Neural progenitor cell (in vitro differentiated cells): ENCODE measurements around the gene STIM1. TPM values are rescaled to one million over a fixed set of nuclear protein-coding genes. Genes with fewer than 3 reads are reported as not detected.

ENCODE experiments used
- DNase-seq: peaks from one replicate; pipeline ENCODE4 v3.0.0-alpha.2; 2016; ENCODE audit warnings: low spot score
- H2AFZ ChIP-seq: fragments of 200-600 bp; sonication (generic); replicated peaks from 2 replicates; pipeline ENCODE4 v1.6.1; 2016; ENCODE audit warnings: antibody characterized with exemption
- H3F3A ChIP-seq: fragments of 200-600 bp; sonication (generic); 2 replicates; pipeline ENCODE4 v1.6.1; 2016; ENCODE audit warnings: antibody characterized with exemption, low read depth
- H3K27ac ChIP-seq: fragments of 200-600 bp; sonication (generic); 2 replicates; pipeline ENCODE4 v1.5.1; 2016; ENCODE audit warnings: mild to moderate bottlenecking
- H3K27me3 ChIP-seq: fragments of 200-600 bp; sonication (generic); 2 replicates; pipeline ENCODE4 v1.6.1; 2016; ENCODE audit warnings: mild to moderate bottlenecking, moderate library complexity
- H3K36me3 ChIP-seq: fragments of 200-600 bp; sonication (generic); 2 replicates; pipeline ENCODE4 v1.5.1; 2016
- H3K4me1 ChIP-seq: fragments of 200-600 bp; sonication (generic); 2 replicates; pipeline ENCODE4 v1.6.1; 2016; ENCODE audit warnings: mixed run types
- H3K4me2 ChIP-seq: fragments of 200-600 bp; sonication (generic); 2 replicates; pipeline ENCODE4 v1.6.1; 2016
- H3K4me3 ChIP-seq: fragments of 200-600 bp; sonication (generic); 2 replicates; pipeline ENCODE4 v1.5.1; 2016
- H3K79me2 ChIP-seq: fragments of 200-600 bp; sonication (generic); 2 replicates; pipeline ENCODE4 v1.6.1; 2016; ENCODE audit warnings: low read depth
- H3K9ac ChIP-seq: fragments of 200-600 bp; sonication (generic); 2 replicates; pipeline ENCODE4 v1.6.1; 2016
- H3K9me3 ChIP-seq: fragments of 200-600 bp; sonication (generic); 2 replicates; pipeline ENCODE4 v1.5.1; 2016; ENCODE audit warnings: low read depth
- H4K20me1 ChIP-seq: fragments of 200-600 bp; sonication (generic); 2 replicates; pipeline ENCODE4 v1.6.1; 2016; ENCODE audit warnings: low read depth
- H3K27ac Mint-ChIP-seq: 3 replicates; pipeline ENCODE4 v1.8.0; 2021; ENCODE audit warnings: mixed read lengths
- H3K27me3 Mint-ChIP-seq: 2 replicates; pipeline ENCODE4 v1.8.0; 2022; ENCODE audit warnings: low read depth, mild to moderate bottlenecking, inconsistent platforms, moderate library complexity, mixed read lengths; ENCODE audit not compliant: insufficient read depth
- H3K36me3 Mint-ChIP-seq: 3 replicates; pipeline ENCODE4 v1.8.0; 2021; ENCODE audit warnings: mixed read lengths
- H3K4me1 Mint-ChIP-seq: 3 replicates; pipeline ENCODE4 v1.8.0; 2021; ENCODE audit warnings: mixed read lengths
- H3K4me3 Mint-ChIP-seq: 3 replicates; pipeline ENCODE4 v1.8.0; 2021; ENCODE audit warnings: mild to moderate bottlenecking, moderate library complexity, mixed read lengths
- H3K9me3 Mint-ChIP-seq: 3 replicates; pipeline ENCODE4 v1.8.0; 2020; ENCODE audit warnings: mixed read lengths
- EZH2 ChIP-seq: fragments of 200-600 bp; sonication (generic); IDR thresholded peaks from 2 replicates; pipeline ENCODE4 v1.6.1; 2017; ENCODE audit warnings: antibody characterized with exemption, mild to moderate bottlenecking, moderate library complexity
- EZH2phosphoT487 ChIP-seq: fragments of 200-600 bp; sonication (generic); IDR thresholded peaks from 2 replicates; pipeline ENCODE4 v1.6.1; 2017; ENCODE audit warnings: antibody characterized with exemption
- total RNA-seq: library from RNA; depleted of rRNA; stranded (reverse); fragments of >200 nt; gene quantifications from 2 replicates; pipeline ENCODE4 v1.2.3, GENCODE V29; 2015; ENCODE audit warnings: low replicate concordance
- TF ChIP-seq, protein P1 (sequence below): fragments of 200-600 bp; sonication (generic); IDR thresholded peaks from 2 replicates; pipeline ENCODE4 v1.5.1; 2017; ENCODE audit warnings: antibody characterized with exemption, mild to moderate bottlenecking

The STIM1 gene
- total RNA-seq, 1 donor from 2014 or later: 18.9 TPM

DNA sequence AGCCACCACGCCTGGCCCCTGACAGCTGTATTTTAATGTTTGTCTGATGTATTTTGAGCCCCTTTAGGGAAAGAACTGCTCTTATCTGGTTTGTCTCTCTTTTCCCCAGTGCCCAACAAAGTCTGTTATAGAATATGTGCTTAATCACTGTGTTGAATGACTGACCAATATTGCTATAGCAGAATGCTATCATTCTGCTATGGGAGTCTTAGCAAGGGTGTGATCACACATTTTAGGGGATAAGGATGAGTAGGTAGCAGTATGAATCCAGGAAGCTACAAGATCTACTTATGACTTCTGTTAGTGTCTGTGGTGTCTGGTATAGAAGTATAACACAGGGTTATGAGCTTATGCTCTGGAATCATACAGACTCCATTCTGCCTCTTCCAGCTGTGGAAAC, 121.6 kb downstream of the STIM1 start:
- Histone ChIP-seq H3K4me2 (no peak overlapping the region), H3K79me2 (no peaks in the 10 kb centered on the region), H3K36me3 (no peaks in the 10 kb centered on the region), H3F3A (no peaks in the 10 kb centered on the region), H3K27me3 (no peaks in the 10 kb centered on the region), H2AFZ (no peak overlapping the region), H3K9ac (no peak overlapping the region), H3K4me1 (no peaks in the 10 kb centered on the region), H3K27ac (no peak overlapping the region), H3K4me3 (no peak overlapping the region), H3K9me3 (no peaks in the 10 kb centered on the region), H4K20me1 (no peaks in the 10 kb centered on the region)
- Mint-ChIP-seq H3K4me1 (no peaks in the 10 kb centered on the region), H3K4me3 (no peak overlapping the region), H3K27ac (no peak overlapping the region), H3K9me3 (no peaks in the 10 kb centered on the region), H3K27me3 (no peaks in the 10 kb centered on the region), H3K36me3 (no peaks in the 10 kb centered on the region)
- no peak for DNase-seq
- TF ChIP-seq EZH2 (no peak), EZH2phosphoT487 (no peak)
- TF ChIP-seq, protein P1, sequence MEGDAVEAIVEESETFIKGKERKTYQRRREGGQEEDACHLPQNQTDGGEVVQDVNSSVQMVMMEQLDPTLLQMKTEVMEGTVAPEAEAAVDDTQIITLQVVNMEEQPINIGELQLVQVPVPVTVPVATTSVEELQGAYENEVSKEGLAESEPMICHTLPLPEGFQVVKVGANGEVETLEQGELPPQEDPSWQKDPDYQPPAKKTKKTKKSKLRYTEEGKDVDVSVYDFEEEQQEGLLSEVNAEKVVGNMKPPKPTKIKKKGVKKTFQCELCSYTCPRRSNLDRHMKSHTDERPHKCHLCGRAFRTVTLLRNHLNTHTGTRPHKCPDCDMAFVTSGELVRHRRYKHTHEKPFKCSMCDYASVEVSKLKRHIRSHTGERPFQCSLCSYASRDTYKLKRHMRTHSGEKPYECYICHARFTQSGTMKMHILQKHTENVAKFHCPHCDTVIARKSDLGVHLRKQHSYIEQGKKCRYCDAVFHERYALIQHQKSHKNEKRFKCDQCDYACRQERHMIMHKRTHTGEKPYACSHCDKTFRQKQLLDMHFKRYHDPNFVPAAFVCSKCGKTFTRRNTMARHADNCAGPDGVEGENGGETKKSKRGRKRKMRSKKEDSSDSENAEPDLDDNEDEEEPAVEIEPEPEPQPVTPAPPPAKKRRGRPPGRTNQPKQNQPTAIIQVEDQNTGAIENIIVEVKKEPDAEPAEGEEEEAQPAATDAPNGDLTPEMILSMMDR: no peak

DNA sequence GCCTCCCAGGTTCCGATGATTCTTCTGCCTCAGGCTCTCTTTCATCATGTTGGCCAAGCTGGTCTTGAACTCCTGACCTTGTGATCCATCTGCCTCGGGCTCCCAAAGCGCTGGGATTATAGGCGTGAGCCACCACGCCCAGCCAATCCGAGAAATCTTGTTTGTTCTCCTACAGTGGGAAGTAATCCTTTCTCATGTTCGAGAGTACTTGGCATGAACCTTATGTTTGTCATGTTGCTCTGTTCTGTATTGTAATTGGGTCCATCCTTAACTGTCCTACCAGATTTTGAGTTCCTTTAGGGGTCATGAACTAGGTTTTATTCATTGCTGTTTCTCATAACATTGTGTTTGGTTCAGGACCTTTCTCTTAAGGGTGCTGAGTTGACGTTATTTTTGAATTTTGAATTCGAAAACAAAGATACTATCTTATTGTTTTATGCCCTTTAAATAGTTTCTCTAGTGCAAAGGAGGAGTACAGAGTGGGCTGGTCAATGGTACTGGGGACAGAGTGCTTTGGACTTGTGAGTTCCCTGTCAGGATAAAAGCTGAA, 125.7 kb downstream of the STIM1 start:
- H3K27me3 Mint-ChIP-seq: no peaks in the 10 kb centered on the region
- no peak overlapping the region for H3K4me3 ChIP-seq
- no peaks in the 10 kb centered on the region for H4K20me1 ChIP-seq
- no peaks in the 10 kb centered on the region for H3K27me3 ChIP-seq
- no peak overlapping the region for H3K27ac Mint-ChIP-seq
- H3K4me1 ChIP-seq: peaks cover 3% of the 10 kb centered on the region
- H3K36me3 Mint-ChIP-seq: no peaks in the 10 kb centered on the region
- no peak overlapping the region for H2AFZ ChIP-seq
- no peak overlapping the region for H3K27ac ChIP-seq
- H3K4me1 Mint-ChIP-seq: no peaks in the 10 kb centered on the region
- no peak overlapping the region for H3K4me3 Mint-ChIP-seq
- no peaks in the 10 kb centered on the region for H3K36me3 ChIP-seq
- H3F3A ChIP-seq: no peaks in the 10 kb centered on the region
- H3K9ac ChIP-seq: no peak overlapping the region
- H3K9me3 ChIP-seq: no peaks in the 10 kb centered on the region
- TF ChIP-seq EZH2: no peak
- TF ChIP-seq EZH2phosphoT487: no peak
- TF ChIP-seq, protein P1: no peak
- no peaks in the 10 kb centered on the region for H3K79me2 ChIP-seq
- no peak for DNase-seq
- no peak overlapping the region for H3K4me2 ChIP-seq
- H3K9me3 Mint-ChIP-seq: no peaks in the 10 kb centered on the region

DNA sequence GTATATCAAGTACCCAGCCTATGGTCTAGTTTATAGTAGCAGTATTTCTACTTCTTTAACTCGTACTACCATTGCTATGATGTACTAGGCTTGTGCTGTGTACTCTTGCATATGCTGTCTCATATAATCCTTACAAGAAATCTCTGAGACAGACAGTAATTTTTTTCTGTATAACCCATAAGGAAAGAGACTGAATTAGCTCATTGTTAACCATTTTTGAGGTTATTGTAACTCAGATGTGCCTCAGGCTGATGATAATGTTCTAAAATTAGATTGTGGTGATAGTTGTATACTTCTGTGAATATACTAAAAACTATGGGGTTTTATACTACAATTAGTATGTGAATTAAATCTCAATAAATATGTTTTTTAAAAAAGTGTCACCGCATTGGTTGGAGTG, 127.0 kb downstream of the STIM1 start:
- no peak overlapping the region for H3K4me3 Mint-ChIP-seq
- H3K4me1 ChIP-seq: peaks cover 3% of the 10 kb centered on the region

More for the DNA sequence above, 127.0 kb downstream of the STIM1 start:
- H3K9ac ChIP-seq: no peak overlapping the region
- H3K36me3 ChIP-seq: no peaks in the 10 kb centered on the region
- H3K4me3 ChIP-seq: no peak overlapping the region
- no peaks in the 10 kb centered on the region for H3K9me3 Mint-ChIP-seq
- DNase-seq: no peak
- H3K79me2 ChIP-seq: no peaks in the 10 kb centered on the region
- no peaks in the 10 kb centered on the region for H3F3A ChIP-seq
- no peak overlapping the region for H3K4me2 ChIP-seq
- TF ChIP-seq, protein P1: no peak
- TF ChIP-seq EZH2phosphoT487 (no peak), EZH2 (no peak)
- H4K20me1 ChIP-seq: no peaks in the 10 kb centered on the region
- no peak overlapping the region for H3K27ac Mint-ChIP-seq
- H2AFZ ChIP-seq: no peak overlapping the region
- no peaks in the 10 kb centered on the region for H3K4me1 Mint-ChIP-seq
- H3K27me3 ChIP-seq: no peaks in the 10 kb centered on the region
- no peak overlapping the region for H3K27ac ChIP-seq
- no peaks in the 10 kb centered on the region for H3K36me3 Mint-ChIP-seq
- no peaks in the 10 kb centered on the region for H3K9me3 ChIP-seq
- H3K27me3 Mint-ChIP-seq: no peaks in the 10 kb centered on the region
